Cardiac fibroblast (primary cell): Measurements from ENCODE around the gene ITGAE.

Experiments
- DNase-seq, 2 donors: peaks; one replicate each; pipeline versions ENCODE4 v3.0.0 to v3.0.0-alpha.2; 2010; ENCODE audit warnings: low read depth in 2 of 2
- H3K4me3 ChIP-seq, 2 donors: replicated peaks in 1 of 2; 1 replicate in 1 of 2; 2 replicates in 1 of 2; pipeline ENCODE4 v1.5.1; 2011; ENCODE audit warnings: low read depth in 2 of 2, low read length in 2 of 2, mild to moderate bottlenecking in 2 of 2, moderate library complexity in 1 of 2
- TF ChIP-seq, protein P1 (sequence below): IDR thresholded peaks from one replicate; pipeline ENCODE4 v1.5.1; 2011; ENCODE audit warnings: low read depth, mild to moderate bottlenecking, low read length, inconsistent platforms

Gene ITGAE

DNA sequence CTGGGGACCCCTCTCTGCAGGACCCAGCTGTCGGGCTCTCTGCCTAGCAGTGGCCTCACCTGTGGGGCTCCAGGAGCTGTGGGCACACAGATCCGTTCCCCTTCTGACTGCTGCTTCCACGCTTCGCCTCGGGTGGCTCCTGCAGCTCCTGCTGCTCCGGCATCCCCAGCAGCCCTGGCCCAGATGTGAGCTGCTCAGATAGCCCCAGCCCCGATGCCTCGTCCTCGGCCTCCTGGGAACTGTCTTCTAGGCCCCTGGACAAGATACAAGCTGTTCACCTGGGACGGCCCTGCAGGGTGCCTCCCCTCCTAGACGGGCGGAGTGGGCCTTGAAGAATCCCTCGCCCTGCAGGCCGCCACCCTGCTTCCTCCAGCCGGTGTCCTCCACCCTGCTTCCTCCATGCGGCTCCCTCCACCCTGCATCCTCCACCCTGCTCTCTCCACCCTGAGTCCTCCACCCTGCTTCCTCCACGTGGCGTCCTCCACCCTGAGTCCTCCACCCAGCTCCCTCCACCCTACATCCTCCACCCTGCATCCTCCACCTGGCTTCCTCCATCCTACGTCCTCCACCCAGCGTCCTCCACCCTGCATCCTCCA is 121.4 kb downstream of the ITGAE start:
- no peak for DNase-seq
- TF ChIP-seq, protein P1, sequence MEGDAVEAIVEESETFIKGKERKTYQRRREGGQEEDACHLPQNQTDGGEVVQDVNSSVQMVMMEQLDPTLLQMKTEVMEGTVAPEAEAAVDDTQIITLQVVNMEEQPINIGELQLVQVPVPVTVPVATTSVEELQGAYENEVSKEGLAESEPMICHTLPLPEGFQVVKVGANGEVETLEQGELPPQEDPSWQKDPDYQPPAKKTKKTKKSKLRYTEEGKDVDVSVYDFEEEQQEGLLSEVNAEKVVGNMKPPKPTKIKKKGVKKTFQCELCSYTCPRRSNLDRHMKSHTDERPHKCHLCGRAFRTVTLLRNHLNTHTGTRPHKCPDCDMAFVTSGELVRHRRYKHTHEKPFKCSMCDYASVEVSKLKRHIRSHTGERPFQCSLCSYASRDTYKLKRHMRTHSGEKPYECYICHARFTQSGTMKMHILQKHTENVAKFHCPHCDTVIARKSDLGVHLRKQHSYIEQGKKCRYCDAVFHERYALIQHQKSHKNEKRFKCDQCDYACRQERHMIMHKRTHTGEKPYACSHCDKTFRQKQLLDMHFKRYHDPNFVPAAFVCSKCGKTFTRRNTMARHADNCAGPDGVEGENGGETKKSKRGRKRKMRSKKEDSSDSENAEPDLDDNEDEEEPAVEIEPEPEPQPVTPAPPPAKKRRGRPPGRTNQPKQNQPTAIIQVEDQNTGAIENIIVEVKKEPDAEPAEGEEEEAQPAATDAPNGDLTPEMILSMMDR, result no peak
- no peak overlapping the region for H3K4me3 ChIP-seq

DNA sequence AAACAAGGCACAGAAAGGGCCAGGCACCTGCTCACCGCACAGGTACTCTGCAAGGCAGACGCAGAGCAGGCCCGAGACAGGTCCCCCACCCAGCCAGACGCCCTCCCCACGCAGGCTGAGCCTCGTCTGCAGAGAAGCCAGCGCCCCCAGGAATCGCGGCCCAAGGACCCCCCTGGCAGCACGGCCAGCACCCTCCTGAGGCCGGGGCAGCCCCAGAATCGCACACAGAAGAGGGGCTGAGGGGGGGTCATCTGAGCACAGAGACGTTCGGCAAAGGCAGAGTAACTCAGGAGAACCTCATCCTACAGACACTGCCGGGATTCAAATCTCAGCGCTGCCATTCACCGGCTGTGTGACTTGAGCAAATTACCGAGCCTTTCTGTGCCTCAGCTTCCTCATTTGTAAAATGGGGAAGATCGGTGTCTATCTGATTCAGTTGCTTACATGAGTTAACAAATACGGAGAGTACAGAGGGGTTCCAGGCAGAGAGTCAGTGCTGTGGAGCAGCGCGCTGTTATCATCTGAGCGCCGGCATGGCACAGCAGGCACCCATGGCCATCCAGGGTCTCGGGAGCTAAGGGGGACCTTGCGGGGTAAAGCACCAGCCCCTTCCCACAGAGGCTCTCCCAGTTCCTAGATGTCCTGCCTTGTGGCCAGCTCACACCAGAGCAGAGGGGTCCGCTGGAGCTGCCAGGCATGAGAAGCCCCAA is 122.0 kb downstream of the ITGAE start:
- no peak overlapping the region for H3K4me3 ChIP-seq
- no peak for DNase-seq
- TF ChIP-seq, protein P1, result no peak

DNA sequence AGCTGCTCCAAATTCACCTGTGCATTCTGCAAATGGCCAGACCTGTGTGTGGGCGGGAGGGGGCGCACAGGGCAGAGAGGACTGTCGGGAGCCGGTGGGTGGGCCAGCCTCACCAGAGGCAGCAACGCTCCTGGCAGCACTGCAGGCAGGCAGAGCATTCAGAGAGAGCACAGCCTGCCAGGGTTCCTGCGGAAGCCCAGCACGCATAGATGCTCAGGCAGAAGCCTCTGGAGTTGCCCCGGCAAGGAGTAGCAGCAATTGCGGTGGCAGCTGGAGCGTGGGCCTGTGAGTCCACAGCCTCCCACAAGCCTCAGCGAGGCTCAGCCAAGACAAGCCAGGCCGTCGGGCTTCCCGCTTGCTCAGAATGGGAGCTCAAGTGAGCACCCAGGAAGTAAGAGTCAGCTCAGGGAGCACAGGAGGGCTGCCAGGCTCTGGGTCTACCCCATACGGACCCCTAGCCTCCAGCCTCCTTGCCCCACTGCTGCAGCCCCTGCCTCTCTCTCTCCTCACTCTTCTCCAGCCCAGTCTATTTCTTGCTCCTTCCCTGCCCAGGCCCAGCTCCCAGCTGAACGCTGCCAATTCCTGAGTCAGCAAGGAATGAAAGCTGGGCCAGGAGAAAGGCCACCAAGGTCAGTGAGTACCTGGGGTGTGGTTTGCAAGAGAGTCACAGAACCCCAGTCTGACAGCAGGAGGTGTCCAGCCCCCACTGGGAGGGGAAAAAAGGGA is 122.7 kb downstream of the ITGAE start:
- TF ChIP-seq, protein P1, result no peak
- no peak overlapping the region for H3K4me3 ChIP-seq
- peak in 1 of 2 donors; percentile 25 for DNase-seq

DNA sequence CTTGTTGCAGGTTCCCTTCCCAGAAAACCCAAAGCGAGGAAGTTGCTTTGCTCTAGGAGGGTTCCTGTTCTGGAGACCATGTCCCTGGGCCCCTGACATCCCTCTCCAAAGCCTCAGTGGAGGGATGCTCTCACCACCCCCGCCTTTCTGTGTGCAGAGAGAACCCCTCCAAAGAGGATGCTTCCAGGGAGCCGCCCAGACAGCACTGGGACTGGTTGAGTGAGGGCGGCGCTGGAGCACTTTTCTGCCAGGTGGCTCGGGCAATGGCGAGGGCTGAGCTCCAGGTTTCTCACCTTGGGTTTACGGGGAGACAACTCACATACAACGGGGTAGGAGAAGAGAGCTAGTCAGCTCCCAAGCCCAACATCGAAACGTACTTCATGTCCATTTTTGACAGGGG is 125.1 kb downstream of the ITGAE start:
- no peak for DNase-seq
- TF ChIP-seq, protein P1, result no peak
- no peak overlapping the region for H3K4me3 ChIP-seq

DNA sequence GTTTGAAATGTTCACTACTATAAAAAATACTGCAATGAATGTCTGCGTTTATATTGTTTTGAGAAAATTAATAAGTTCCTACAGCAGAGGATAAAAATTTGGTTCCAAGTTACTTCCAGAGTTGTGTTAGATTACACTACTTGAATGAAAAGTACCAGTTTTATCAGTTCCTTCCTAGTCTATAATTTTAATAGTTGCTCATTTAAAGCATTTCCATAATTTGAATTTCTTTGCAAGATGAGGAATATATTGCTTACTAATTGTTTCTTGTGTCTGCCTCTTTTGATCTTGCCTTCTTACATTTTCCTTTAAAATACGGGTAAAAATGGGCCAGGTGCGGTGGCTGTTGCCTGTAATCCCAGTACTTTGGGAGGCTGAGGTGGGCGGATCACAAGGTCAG is 128.4 kb downstream of the ITGAE start:
- TF ChIP-seq, protein P1, result no peak
- DNase-seq, result no peak
- no peak overlapping the region for H3K4me3 ChIP-seq

DNA sequence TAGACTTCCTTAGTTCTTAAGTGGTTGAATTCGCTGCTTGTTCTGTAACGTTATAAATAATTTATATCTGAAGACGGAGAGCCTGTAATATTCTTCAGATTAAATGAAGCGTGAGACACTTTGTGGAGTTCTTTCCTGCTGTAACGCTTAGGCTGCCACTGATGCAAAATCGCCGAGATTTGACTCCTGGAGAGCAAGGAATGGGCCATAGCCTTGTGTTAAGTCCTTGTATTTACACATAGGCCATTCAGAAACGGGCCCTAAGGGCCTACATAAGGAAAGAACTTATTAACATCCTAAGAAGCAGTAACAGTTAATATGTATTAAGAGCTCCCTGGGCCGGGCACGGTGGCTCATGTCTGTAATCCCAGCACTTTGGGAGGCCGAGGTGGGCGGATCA is 131.4 kb downstream of the ITGAE start:
- TF ChIP-seq, protein P1, result no peak
- peak in 1 of 2 donors; percentile 5 for DNase-seq
- peak overlapping the region; percentile 97 to 98 for H3K4me3 ChIP-seq
